Measurements from ENCODE around the gene GAL.

DNA sequence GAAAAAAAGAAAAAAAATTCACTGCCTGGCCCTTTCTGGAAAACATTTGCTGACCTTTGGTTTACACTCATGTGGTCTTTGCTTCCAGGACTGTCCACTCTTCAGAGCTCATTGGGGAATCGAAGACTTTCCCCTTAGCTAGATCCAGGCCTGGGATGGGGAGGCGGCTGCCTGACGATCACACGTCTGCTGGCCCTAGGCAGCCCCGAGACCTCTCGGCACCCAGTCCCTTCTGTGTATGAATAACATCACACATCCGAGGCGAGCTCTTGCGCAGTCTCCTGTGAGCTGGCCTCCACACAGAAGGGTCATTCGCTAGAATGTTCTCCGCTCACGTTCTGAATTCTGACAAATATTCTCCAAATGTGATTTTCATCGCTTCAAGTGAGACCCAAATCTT lies 25.7 kb upstream of the GAL start:
- TF ChIP-seq POLR2A (IDR thresholded peaks at IDR 0.05), result no peak
- TF ChIP-seq, protein P1, sequence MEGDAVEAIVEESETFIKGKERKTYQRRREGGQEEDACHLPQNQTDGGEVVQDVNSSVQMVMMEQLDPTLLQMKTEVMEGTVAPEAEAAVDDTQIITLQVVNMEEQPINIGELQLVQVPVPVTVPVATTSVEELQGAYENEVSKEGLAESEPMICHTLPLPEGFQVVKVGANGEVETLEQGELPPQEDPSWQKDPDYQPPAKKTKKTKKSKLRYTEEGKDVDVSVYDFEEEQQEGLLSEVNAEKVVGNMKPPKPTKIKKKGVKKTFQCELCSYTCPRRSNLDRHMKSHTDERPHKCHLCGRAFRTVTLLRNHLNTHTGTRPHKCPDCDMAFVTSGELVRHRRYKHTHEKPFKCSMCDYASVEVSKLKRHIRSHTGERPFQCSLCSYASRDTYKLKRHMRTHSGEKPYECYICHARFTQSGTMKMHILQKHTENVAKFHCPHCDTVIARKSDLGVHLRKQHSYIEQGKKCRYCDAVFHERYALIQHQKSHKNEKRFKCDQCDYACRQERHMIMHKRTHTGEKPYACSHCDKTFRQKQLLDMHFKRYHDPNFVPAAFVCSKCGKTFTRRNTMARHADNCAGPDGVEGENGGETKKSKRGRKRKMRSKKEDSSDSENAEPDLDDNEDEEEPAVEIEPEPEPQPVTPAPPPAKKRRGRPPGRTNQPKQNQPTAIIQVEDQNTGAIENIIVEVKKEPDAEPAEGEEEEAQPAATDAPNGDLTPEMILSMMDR (IDR thresholded peaks at IDR 0.05), result no peak
